ENCODE results near the gene OSBPL5. TPM values are rescaled to one million over a fixed set of nuclear protein-coding genes. Genes with fewer than 3 reads are reported as not detected.
A peak's percentile ranks its signal among the peaks of the same experiment; 100 is the strongest.

OSBPL5 gene
- total and polyA plus RNA-seq, 9 of the 15 experiments (the other 6 are each of a cell fraction or from before 2014, with no cell fraction given) = 0.06 to 14.8 (median 3.2) TPM

DNA sequence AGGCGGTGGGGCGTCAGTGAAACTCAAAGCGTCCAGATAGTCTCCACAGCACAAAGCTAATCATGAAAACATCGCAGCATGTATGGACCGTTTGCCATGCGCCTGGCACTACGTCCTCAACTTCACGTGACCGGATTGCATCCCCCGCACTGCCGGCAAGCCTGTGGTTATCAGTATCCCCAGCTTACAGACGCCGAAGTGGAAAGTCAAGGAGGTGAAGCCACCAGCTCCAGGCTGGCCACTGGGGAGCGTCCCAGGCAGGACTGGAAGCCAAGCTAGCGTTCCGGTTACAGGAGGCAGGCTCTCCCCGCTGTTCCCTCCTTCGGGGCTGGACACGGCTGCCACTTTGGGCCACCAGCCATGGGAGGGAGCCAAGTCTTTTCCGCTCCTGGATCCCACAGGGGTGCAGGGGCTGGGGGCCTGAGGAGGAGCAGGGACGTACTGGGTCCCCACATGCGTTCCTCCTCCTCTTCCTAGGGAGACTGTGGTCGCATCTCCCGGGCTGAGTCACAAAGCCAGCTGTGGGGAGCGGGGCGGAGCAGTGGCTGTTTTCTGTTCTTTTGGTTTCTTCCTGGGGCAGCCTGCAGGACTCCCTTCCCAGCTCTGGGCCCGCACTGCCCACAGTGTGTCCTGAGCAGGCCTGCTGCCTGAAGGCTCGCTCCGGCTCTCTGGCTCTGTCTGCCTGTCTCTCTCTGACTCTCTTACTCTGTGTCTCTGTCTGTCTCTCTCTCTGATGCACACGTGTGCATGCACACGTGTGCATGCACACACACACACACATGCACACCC is 4.3 kb upstream of the OSBPL5 start (continued):
- TF ChIP-seq, protein P1, sequence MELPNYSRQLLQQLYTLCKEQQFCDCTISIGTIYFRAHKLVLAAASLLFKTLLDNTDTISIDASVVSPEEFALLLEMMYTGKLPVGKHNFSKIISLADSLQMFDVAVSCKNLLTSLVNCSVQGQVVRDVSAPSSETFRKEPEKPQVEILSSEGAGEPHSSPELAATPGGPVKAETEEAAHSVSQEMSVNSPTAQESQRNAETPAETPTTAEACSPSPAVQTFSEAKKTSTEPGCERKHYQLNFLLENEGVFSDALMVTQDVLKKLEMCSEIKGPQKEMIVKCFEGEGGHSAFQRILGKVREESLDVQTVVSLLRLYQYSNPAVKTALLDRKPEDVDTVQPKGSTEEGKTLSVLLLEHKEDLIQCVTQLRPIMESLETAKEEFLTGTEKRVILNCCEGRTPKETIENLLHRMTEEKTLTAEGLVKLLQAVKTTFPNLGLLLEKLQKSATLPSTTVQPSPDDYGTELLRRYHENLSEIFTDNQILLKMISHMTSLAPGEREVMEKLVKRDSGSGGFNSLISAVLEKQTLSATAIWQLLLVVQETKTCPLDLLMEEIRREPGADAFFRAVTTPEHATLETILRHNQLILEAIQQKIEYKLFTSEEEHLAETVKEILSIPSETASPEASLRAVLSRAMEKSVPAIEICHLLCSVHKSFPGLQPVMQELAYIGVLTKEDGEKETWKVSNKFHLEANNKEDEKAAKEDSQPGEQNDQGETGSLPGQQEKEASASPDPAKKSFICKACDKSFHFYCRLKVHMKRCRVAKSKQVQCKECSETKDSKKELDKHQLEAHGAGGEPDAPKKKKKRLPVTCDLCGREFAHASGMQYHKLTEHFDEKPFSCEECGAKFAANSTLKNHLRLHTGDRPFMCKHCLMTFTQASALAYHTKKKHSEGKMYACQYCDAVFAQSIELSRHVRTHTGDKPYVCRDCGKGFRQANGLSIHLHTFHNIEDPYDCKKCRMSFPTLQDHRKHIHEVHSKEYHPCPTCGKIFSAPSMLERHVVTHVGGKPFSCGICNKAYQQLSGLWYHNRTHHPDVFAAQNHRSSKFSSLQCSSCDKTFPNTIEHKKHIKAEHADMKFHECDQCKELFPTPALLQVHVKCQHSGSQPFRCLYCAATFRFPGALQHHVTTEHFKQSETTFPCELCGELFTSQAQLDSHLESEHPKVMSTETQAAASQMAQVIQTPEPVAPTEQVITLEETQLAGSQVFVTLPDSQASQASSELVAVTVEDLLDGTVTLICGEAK (IDR thresholded peaks at IDR 0.05) = peak; percentile 48; the same call in 1 of the 2 replicates
- TF ChIP-seq, protein P1 (CRISPR knock-in tag; IDR thresholded peaks at IDR 0.05) = no peak
- no peak for TF ChIP-seq ZNF146 (CRISPR knock-in tag; IDR thresholded peaks at IDR 0.05; ENCODE audit: unreplicated experiment)
- TF ChIP-seq TCFL5 (CRISPR knock-in tag; conservative IDR thresholded peaks at IDR 0.05) = no peak
- TF ChIP-seq TRIM28 (IDR thresholded peaks at IDR 0.05) = peak; percentile 59; the same call in 1 of the 2 replicates
- TF ChIP-seq, protein P2, sequence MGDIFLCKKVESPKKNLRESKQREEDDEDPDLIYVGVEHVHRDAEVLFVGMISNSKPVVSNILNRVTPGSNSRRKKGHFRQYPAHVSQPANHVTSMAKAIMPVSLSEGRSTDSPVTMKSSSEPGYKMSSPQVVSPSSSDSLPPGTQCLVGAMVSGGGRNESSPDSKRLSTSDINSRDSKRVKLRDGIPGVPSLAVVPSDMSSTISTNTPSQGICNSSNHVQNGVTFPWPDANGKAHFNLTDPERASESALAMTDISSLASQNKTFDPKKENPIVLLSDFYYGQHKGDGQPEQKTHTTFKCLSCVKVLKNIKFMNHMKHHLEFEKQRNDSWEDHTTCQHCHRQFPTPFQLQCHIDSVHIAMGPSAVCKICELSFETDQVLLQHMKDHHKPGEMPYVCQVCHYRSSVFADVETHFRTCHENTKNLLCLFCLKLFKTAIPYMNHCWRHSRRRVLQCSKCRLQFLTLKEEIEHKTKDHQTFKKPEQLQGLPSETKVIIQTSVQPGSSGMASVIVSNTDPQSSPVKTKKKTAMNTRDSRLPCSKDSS (IDR thresholded peaks at IDR 0.05; ENCODE audit: low read depth, partially characterized antibody) = no peak
- TF ChIP-seq YY1 (IDR thresholded peaks at IDR 0.05; ENCODE audit: borderline replicate concordance in 1 of 3, control insufficient read depth in 1 of 3, extremely low read depth in 1 of 3, insufficient read depth in 3 of 3, insufficient read length in 1 of 3, insufficient replicate concordance in 2 of 3, low read depth in 1 of 3, low read length in 2 of 3) = peak in 2 of 3 experiments; percentile 41 to 52
- peak; percentile 49; the same call in 1 of the 2 replicates for TF ChIP-seq GTF2F1 (IDR thresholded peaks at IDR 0.05; ENCODE audit: low read depth, low read length)
- TF ChIP-seq ZBTB7A (IDR thresholded peaks at IDR 0.05; ENCODE audit: borderline replicate concordance, control insufficient read depth, low read depth, low read length) = peak; percentile 60; the same call in 1 of the 2 replicates
- no peak for TF ChIP-seq ZNF184 (CRISPR knock-in tag; IDR thresholded peaks at IDR 0.05)
- TF ChIP-seq NR2F6 (CRISPR knock-in tag; IDR thresholded peaks at IDR 0.05) = no peak
- TF ChIP-seq RBM15 (IDR thresholded peaks at IDR 0.05; ENCODE audit: insufficient read depth, low read length) = no peak
- TF ChIP-seq ZNF696 (CRISPR knock-in tag; conservative IDR thresholded peaks at IDR 0.05) = no peak
- TF ChIP-seq, protein P3, sequence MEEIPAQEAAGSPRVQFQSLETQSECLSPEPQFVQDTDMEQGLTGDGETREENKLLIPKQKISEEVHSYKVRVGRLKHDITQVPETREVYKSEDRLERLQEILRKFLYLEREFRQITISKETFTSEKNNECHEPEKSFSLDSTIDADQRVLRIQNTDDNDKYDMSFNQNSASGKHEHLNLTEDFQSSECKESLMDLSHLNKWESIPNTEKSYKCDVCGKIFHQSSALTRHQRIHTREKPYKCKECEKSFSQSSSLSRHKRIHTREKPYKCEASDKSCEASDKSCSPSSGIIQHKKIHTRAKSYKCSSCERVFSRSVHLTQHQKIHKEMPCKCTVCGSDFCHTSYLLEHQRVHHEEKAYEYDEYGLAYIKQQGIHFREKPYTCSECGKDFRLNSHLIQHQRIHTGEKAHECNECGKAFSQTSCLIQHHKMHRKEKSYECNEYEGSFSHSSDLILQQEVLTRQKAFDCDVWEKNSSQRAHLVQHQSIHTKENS (CRISPR knock-in tag; IDR thresholded peaks at IDR 0.05) = no peak
- TF ChIP-seq MCM7 (IDR thresholded peaks at IDR 0.05) = no peak
